Measurements from ENCODE around the gene INO80B. TPM values are rescaled to one million over a fixed set of nuclear protein-coding genes. Genes with fewer than 3 reads are reported as not detected.
A peak's percentile ranks its signal among the peaks of the same experiment; 100 is the strongest.
"Not testable (repeated sequence)": the region's sequence is repeated elsewhere in the genome, so short reads cannot be mapped to it uniquely, and the experiment has no call there.

Gene INO80B
- total and polyA plus RNA-seq, 11 donors = 11.7 to 29.2 (median 22.6) TPM

DNA sequence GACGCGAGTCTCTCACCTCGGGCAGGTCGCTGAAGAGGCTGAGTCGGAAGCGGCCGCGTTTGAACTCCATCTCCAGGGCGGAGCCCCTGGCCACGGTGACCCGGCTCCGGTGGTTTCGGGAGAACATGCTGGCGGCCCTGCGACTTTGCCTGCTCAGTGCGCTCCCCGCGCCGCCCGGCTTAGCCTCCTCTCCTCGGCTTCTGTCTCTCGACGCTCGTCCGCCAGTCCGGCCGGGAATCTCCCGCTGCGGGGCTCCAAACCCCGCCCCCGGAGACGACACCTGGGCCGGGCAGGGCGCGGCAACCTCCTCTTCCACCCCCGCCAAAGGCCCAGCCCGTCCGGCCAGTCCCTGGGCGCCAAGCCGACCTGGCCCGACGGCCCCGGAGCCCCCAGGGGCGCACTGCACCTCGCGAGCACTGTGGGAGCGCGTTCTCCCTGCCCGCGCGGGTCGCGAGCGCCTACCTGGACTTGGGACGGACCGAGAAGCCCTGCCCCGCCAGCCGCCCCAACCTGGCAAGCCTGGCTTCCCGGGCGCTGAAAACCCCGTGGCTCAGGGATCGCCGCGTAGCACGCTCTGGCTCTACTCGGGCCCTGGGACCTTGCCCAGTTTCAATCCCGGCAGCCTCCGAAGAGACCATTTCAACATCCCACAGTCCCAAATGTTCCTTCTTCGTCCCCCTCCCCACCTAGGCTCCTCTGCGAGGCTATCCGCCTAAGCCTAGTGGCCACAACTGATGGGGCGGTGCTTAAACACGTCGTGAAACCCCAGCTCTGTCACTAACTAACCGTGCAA lies 13.0 kb upstream of the INO80B start, which contains the start of gene RTKN:
TSS of gene RTKN (minus strand) at position 248 of the 793 bp plus-strand sequence. CDS start at position 127, 121 bp downstream.
- no peak for TF ChIP-seq POLR2A (IDR thresholded peaks at IDR 0.05)
- TF ChIP-seq, protein P1, sequence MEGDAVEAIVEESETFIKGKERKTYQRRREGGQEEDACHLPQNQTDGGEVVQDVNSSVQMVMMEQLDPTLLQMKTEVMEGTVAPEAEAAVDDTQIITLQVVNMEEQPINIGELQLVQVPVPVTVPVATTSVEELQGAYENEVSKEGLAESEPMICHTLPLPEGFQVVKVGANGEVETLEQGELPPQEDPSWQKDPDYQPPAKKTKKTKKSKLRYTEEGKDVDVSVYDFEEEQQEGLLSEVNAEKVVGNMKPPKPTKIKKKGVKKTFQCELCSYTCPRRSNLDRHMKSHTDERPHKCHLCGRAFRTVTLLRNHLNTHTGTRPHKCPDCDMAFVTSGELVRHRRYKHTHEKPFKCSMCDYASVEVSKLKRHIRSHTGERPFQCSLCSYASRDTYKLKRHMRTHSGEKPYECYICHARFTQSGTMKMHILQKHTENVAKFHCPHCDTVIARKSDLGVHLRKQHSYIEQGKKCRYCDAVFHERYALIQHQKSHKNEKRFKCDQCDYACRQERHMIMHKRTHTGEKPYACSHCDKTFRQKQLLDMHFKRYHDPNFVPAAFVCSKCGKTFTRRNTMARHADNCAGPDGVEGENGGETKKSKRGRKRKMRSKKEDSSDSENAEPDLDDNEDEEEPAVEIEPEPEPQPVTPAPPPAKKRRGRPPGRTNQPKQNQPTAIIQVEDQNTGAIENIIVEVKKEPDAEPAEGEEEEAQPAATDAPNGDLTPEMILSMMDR (IDR thresholded peaks at IDR 0.05) = no peak
- 6 to 30% (median 13%) methylated on average over 49 to 75 of the region's 75 CpGs for WGBS, 4 donors
- ATAC-seq = peak in 2 of 4 donors; percentile 7 to 11
- peak in 1 of 5 donors; percentile 53 for DNase-seq
- intact Hi-C loops (cut with DNase I) = loop anchor here in 1 of 10 donors (2.0 kb wide), 1 partner anchor 13 kb away; the partner anchor contains the start of gene INO80B
- H3K27ac ChIP-seq = peak within 1 kb of the TSS; percentile 77 to 95 (median 86)
- no peaks in the 10 kb centered on the region for H3K36me3 ChIP-seq
- H3K27me3 ChIP-seq = peaks cover 0 to 40% (median 0%) of the 10 kb centered on the region in 9 donors
- H3K4me1 ChIP-seq = peaks cover 0 to 58% (median 35%) of the 10 kb centered on the region in 12 donors
- H3K9me3 ChIP-seq = no peaks in the 10 kb centered on the region
- H3K4me3 ChIP-seq = peak within 1 kb of the TSS; percentile 30 to 72 (median 60)

DNA sequence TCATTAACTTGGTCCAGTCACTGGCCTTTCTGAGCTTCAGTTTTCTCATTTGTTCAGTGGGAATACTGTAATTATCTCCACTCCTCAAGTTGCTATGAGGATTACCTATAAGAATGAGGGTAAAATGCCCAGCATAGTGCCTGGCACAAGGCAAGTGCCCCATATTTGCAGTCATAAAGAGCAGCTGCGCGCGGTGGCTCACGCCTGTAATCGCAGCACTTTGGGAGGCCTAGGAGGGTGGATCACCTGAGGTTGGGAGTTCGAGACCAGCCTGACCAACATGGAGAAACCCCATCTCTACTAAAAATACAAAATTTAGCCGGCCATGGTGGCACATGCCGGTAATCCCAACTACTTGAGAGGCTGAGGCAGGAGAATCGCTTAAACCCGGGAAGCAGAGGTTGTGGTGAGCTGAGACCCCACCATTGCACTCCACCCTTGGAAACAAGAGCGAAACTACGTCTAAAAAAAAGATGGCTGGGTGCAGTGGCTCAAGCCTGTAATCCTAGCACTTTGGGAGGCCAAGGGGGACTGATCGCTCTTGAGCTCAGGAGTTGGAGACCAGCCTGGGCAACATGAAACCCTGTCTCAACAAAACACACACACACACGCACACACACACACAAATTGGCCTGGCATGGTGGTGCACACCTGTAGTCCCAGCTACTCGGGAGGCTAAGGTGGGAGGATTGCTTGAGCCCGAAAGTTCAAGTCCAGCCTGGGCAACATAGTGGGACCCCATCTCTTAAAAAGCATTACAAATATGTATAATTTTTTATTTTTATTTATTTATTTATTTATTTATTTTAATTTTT lies 12.2 kb upstream of the INO80B start:
- H3K4me1 ChIP-seq = peaks cover 0 to 50% (median 32%) of the 10 kb centered on the region in 12 donors
- DNase-seq; H3K36me3 ChIP-seq; H3K9me3 ChIP-seq; ATAC-seq; intact Hi-C loops (cut with DNase I): not testable (repeated sequence)
- H3K27ac ChIP-seq = peak overlapping the region in 6 of 12 donors; percentile 83 to 92 (median 86)
- H3K4me3 ChIP-seq = peak overlapping the region in 8 of 12 donors; percentile 57 to 72 (median 61)
- whole genome bisulfite sequencing, 4 donors = 91 to 97% (median 95%) methylated on average over 16 of the region's 16 CpGs
- H3K27me3 ChIP-seq = peaks cover 0 to 40% (median 0%) of the 10 kb centered on the region in 9 donors

DNA sequence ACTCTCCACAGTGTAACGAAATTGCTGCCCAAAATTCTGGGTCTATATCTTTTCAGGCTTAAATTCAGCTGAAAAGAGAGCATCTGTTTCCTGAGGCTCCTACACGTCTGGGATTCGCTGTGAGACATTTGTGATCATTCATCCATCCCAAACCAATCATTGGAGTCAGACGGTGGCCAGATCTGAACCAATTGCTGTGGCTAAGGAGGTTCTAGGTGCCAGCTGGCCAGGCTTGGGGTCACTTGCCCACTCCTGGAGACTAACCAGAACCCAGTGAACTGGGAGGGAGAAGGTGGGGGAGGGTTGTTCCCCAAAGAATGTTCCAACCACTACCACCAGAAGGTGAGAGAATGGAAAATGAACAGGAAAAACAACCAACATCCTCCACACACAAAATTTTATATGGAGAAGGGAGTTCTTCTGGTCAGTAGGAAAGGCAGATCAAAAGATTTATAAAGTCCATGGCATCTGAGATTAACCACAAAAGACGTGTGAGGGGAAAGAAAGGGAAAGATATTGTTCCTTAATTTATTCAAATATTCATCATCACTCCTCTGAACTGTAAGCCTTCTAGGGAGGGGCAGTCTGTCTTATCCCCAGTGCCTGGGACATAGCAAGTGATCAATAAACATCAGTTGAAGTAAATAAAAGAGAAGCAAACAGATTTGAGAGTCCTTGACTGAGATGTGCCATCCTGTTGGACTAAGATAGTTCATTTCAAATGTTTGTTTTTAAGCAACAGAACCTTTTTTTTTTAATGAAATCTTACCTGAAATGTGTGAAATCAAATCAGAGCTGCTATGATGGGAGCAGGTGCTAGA lies 10.2 kb upstream of the INO80B start:
- Histone ChIP-seq H3K4me3 (no peak overlapping the region), H3K27me3 (peaks cover 0 to 35% (median 0%) of the 10 kb centered on the region in 9 donors), H3K36me3 (no peaks in the 10 kb centered on the region), H3K27ac (no peak overlapping the region), H3K4me1 (peaks cover 0 to 33% (median 20%) of the 10 kb centered on the region in 12 donors), H3K9me3 (no peaks in the 10 kb centered on the region)
- TF ChIP-seq, protein P1 (IDR thresholded peaks at IDR 0.05) = no peak
- TF ChIP-seq POLR2A (IDR thresholded peaks at IDR 0.05) = no peak
- no peak for DNase-seq
- intact Hi-C loops (cut with DNase I) = no loop called here
- ATAC-seq = no peak
- 33 to 51% (median 42%) methylated on average over 5 of the region's 5 CpGs for WGBS, 4 donors
